ENCODE results near the gene TMPRSS13.
"Not testable (repeated sequence)": the region's sequence is repeated elsewhere in the genome, so short reads cannot be mapped to it uniquely, and the experiment has no call there.

TMPRSS13 gene

DNA sequence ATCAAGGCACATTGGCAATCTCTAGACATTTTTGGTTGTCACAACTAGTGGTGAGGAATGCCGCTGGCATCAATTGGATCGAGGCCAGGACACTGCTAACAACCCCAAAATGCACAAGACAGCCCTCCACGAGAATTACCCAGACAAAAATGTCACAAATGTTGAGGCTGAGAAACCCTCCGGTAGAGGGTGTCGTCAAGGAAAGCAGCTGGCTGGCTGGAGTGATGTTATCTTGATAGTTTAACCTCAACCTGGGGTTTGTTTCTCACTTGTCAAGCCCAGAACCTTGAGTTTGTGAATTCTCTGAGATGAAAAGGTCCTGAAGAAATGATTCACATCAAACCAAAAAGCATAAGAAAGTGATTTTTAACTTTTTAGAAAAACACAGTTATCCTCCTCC, 21.1 kb upstream of the TMPRSS13 start:
- peak in 1 of 2 donors; percentile 34 for DNase-seq

DNA sequence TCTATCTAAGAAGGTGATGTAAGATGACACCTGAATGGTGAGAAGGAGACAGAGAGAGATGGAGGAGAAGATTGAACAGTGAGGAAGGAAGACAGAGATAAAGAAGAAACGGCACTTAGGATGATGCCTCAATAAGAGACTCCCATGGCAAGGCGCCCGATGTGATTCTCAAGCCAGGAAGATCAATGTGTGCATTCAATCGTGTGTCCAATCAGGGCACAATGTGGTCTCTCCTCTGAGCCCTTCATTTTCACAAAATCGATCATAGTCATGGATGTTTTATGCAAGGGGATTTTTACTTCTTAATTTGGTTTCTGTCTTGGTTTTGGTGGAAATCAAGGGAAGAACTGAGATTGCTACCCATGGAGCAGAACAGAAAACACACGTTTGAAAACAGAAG, 19.9 kb upstream of the TMPRSS13 start:
- DNase-seq = no peak

DNA sequence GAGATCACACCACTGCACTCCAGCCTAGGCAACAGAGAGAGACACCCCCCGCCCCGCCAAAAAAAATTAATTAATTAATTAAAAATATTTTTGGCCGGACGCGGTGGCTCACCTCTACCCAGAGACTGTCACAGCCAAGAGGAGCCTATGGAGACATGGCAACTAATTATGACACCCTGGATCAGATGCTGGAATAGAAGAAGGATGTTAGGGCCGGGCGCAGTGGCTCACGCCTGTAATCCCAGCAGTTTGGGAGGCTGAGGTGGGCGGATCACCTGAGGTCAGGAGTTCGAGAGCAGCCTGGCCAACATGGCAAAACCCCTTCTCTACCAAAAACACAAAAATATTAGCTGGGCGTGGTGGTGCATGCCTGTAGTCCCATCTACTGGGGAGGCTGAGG, 19.3 kb upstream of the TMPRSS13 start:
- not testable (repeated sequence) for DNase-seq

DNA sequence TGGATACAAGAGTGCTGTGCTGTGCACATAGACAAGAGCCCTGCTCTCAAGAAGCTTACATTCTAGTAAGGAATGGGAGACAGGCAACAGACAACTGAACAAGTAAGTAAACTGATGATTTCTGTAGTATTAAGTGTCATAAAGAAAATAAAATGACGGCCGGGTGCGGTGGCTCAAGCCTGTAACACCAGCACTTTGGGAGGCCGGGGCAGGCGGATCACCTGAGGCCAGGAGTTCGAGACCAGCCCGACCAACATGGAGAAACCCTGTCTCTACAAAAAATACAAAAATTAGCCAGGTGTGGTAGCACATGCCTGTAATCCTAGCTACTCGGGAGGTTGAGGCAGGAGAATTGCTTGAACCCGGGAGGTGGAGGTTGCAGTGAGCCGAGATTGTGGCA, 18.5 kb upstream of the TMPRSS13 start:
- DNase-seq = not testable (repeated sequence)

DNA sequence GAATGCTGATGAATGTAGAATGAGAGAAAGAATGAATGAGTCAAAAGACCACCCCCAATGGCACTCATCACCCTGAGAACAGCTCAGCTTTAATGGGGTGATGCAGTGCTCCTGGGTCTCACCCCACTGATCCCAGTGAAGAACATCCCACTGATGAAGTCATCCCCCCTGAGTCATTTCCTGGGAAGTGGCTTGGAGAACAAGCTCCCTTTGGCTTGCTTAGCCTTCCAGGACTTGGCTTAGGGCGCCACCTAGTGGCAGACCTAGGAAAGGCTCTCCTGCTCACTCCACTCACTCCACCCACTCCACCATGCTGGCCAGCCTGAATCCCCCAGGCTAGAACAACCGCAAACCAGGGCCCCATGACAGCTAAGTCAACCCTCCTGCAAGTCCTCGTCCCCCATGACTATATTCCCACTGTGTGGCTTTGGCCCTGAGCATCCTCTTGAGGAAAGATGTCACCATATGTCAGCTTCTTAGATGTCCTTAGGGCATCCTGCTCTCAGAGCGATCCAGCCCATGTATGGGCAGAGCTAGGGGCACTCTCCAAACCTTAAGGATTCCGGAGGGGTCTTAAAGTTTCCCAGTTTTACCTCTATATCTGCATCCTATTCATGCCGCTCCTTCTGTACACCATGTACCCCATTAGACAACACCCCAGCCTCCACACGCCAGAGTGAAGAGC, 17.8 kb upstream of the TMPRSS13 start:
- peak; percentile 65 to 72 for DNase-seq

DNA sequence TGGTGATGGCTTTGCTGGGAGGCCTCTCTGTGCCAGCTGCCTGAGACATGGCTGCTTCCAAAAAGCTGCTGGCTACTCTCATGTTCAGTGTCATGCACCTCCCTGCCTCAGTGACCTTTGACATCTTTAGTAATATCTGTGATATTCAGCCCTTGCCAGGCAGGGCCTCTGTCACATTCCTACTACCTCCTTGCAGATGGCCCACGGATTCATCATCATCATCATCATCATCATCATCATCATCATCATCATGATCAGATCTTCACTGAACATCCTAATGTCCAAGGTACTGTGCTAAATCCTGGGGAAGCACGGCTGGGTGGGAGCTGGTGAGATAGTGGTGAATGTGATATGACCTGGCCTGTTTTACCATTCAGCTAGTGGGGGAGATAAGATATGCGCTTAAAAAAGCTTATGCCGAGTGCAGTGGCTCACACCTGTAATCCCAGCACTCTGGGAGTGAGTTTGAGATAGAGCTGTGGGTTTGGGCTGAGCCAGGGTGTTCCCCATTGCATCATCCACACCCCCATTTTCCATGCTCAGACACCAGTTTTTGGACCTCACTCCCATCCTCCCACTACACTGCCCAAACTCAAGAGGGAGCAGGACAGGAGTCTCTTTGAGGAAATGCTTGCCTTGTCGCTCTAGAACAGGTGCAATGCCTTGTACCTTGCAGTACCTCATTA, 17.1 kb upstream of the TMPRSS13 start:
- DNase-seq = no peak

DNA sequence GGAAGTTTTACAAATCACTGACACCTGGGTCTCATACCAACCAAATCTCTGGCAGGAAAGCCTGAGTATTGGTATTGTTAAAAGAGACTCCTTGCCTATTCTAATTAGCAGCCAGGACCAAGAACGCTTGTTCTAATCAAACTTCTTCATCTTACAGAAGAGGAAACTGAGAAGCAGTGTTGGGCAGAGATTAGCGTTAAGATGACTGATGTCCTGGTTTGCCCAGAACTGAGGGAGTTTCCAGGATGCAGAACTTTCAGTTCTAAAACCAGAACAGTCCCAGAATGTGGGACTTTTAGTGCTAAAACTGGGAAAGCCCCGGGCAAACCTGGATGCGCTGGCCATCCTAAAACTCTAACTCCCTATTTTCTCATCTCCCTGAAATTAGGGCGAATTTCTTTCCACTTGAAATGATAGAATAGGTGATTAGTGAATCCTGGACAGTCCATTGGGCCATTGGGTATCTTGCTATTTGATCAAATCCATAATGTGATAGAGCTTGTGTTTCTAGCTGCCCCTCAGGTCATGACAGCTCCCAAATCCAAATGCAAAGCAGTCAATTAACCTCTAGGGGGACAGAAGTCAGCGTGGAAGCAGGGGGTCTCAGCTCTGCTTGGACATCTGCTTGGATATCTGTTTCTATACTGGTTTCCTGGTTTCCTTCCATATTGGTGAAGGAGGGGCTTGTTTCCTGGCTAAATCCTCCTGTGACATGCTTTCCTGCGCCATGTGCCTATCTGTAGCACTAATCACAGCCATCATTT, 16.0 kb upstream of the TMPRSS13 start:
- peak in 1 of 2 donors; percentile 73 for DNase-seq

DNA sequence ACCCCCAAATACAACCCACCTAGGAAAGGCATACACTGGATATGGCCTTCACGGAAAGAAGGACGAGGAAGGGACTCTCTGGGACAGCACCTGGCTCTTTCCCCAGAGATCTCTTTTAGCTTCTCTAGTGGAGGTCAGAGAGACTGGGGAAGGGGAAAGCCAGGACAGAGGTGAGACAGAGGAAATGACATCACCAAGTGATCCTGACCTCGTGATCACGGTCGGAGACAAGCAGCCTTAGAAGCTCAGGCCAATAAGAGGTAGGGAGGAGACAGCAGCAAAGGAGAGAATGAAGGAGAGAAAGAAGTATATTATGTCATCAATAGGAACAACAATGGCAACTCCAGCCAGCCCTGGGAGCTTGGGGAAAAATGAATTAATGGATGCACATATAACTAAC, 15.4 kb upstream of the TMPRSS13 start:
- no peak for DNase-seq

DNA sequence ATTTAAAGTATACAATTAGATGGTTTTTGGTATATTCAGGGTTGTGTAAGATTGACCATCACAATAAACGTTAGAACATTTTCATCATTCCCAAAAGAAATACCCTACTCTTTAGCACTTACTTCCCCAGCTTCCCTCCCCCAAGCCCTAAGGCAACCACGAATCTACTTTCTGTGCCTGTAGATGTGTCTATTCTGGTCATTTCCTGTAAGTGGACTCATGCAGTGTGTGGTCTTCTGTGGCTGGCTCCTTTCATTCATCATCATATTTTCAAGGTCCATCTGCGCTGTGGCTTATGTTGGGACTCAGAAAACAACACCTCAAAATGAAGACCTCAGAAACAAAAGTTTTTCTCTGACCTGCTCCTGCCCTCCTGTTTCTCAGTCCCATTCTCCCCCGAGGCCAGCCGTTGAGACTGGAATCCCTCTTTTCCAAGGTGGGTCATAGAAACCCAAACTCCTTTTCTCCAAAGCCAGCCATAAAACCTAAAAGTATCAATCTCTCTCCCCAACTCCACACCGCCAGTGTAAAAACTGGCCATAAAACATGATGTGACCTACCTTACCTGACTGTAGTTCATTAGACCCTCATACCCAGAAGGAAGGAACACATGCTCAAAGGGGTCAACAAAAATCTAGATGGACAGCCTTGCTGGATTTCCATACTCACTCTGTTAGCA, 12.9 kb upstream of the TMPRSS13 start:
- no peak for DNase-seq

DNA sequence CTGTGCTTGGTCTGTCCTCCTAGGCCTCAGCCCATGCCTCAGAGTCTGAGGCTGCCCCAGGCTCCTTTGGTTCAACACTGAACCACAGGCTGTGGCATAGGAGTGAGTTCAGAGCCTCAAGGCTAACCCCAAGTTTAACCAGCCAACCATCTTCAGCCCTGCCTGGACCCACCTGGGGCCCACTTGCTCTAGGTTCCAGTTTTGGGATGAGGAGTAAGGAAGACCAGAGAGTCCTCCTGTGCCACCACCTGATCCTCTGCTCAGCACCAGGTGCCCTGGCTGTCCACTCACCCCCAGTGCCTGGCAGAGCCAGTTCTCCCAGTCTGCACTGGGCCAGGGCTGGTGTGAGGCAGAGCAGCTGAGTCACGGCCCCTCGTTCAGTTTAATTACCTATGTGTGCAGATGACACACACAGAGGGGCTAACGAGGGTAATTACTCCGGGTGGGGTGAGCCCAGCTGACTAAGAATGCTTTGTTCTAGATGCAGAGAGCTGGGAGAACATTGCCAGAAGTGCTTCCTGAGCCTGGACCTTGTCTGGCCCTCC, 12.0 kb upstream of the TMPRSS13 start:
- no peak for DNase-seq

DNA sequence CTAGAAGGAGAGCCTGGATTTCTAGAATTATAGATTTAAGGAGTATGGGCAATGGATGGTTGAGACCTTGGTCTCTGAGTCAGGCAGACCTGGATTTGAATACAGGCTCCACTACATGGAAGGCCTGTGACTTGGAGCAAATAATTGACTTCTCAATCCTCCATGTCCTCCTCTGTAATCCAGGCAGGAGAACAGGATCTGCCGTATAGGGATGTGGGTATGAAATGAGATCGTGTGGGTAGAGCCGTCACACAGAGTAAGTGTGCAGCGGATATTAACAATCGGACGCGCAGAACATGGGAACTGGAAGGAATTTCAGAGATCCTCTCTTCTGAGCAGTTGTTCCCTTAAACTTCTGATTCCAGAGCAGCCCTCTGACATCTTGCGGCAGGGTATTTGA, 11.5 kb upstream of the TMPRSS13 start:
- DNase-seq = no peak

DNA sequence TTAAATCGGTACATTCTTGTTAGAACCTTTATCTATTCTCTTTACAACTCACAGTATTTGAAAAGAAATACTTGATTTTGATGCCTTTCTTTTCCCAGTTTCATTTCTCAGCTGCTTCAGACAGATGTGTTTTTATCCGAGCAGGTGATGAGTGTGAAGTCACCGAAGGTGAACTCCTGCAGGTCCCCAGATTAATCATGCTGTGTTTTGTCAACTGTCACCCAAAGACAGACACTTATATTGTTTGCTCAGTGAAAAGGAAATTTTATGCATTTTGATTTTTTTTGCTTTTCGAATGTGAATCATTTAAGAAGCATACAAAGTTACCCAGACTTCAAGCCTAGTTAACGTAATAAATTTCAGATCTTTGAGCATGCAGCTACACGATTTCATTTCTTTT, 7.8 kb upstream of the TMPRSS13 start:
- no peak for DNase-seq

DNA sequence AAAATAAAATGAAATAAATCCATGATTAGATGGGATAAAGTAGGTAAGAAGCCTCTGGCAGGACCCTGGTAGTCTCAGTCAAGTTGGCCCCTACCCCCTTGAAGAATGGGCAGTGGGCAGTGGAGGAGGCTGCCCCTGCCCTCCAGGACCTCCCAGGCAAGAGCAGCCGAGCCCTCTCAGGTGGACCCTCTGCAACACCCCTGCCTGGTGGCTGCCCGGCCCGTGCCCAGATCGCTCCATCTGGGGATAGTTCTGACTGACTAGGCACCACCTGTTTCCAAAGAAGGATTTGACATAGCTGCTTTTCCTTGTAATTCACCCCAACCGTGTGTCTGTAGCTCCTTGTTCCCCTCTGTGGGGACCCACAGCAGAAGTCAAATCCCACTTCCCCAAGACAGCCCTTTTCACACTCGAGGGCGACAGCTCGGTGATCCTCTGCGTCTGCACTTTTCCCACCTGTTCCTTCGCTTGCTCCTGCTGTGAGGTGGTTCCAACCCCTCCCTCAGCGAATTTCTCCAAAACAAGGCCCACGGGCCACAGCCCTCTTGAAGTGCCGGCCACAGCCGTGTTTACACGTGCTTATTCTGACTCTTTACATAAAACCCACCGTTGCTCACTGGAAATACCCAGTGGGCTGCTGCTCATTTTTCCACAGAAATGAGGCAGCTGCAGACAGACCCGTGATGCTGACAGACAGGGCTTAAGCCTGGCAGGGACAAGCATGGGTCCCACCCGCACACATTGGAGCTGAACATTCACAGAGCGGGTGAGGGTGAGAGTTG, 5.5 kb upstream of the TMPRSS13 start:
- DNase-seq = no peak

DNA sequence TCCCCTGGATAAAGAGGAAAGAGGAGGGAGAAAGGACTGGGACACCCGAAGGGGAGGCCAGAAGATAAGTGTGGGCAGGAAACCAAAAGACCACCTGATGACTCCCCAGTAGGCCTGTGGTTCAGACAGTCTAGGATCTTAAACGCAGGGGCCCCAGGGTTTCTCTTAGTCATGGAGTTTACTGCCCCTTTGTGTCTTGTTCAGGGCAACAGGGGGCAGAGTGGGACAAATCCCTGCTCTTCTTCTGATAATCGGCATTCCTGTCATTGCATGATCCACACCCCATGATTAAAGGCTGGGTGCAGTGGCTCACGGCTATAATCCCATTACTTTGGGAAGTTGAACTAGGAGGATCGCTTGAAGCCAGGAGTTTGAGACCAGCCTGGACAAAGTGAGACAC, 4.7 kb upstream of the TMPRSS13 start:
- no peak for DNase-seq

DNA sequence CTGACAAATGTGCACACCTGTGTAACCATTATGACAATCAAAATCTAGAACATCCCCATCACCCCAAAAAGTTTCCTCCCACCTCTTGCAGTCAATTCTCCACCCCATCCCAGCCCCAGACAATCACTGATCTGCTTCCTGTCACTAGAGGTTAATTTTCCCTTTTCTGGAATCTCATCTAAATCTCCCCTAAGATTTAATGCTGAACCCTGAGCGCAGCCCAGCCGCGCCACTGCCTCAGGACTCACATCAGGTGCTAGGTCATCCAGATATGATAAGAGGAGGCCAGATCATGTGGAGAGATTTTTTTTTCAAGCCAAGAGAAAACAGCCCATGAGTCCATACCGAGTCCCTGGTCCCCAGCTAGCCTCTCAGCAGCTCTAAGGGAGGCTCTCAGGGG, 4.3 kb upstream of the TMPRSS13 start:
- DNase-seq = no peak

DNA sequence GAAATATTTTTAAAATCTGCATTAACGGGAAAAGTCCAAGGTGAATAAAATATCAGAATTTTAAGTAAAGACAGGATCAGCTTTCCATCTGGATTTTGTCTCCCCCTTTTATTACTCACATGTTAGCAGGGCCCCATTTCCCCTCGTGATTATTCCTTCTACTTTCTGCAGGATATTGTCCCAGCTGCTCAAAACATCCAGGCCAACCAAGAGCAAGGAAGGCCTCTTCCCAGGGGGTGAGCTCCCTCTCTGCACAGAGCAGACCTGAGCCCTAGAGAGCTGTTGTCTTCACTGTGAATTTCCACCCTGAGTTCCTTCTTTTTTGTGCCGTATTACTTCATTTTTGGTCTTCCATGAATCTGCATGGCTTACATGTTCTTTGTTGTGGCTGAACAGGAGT, 3.7 kb upstream of the TMPRSS13 start:
- DNase-seq = no peak

DNA sequence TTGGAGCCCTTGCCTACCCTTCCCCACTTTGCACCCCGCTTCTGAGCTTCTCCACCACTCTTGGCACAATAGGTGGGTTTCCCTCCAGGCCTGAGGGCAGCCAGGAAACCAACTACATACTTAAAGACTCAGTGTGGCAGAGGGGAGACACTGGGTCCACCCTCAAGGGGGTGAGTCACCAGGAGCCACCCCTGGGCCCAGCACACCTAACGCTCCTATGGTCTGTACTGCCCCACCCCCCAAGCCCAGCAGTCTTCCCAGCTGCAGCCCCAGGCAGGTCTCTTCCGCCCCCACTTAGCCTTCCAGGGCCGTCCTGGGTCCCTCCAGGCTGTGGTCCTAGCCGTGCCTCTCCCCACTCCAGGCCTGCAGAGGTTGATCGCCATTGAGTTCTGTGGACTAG, 3.2 kb upstream of the TMPRSS13 start:
- DNase-seq = no peak

DNA sequence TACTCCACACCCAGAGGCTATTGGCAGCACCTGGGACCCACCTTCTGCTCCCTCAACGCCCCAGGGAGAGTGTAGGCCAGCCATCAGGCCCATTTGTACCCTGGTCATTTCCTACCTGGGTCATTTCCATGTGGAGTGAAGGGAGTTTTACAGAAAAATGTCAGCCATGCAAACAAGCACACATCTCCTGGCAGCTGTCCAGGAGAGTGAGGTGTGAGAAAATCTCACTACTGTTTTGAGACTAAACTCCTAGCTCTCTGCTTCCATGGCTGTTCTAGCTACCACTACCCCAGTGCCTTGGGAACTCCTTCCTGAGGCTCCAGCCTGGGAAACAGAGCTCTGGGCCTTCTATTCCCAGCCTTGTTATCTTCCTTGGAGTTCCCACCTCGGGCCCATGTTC, 2.8 kb upstream of the TMPRSS13 start:
- no peak for DNase-seq

DNA sequence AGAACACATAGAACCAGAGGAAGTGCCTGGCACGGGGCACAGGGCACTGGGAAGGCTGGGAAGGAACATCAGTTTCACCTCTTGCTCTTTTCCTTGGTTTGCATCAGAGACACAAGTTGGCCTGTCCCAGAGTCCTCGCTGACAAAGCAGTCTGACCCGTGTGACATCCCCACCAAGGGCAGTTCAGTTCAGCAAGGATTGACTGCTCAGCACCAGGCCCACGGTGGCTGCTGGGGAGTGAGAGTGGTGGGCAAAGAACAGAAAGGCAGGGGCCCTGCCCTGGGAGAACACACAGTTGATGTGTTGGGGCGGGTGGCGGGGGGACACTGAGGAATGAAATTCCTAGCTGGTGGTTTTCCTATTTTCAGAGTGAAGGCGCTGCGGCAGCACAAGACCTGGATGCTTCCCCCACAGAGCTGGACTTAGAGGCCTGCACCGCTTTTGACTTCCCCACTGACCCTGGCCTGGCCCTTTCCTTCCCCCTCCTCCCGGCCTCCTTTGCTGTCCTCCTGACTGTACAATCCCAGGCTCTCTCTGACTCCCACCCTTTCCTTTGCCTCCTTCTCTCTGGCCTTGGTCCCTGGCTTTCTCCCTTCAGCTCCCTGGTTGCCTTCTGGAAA, 2.2 kb upstream of the TMPRSS13 start:
- no peak for DNase-seq

DNA sequence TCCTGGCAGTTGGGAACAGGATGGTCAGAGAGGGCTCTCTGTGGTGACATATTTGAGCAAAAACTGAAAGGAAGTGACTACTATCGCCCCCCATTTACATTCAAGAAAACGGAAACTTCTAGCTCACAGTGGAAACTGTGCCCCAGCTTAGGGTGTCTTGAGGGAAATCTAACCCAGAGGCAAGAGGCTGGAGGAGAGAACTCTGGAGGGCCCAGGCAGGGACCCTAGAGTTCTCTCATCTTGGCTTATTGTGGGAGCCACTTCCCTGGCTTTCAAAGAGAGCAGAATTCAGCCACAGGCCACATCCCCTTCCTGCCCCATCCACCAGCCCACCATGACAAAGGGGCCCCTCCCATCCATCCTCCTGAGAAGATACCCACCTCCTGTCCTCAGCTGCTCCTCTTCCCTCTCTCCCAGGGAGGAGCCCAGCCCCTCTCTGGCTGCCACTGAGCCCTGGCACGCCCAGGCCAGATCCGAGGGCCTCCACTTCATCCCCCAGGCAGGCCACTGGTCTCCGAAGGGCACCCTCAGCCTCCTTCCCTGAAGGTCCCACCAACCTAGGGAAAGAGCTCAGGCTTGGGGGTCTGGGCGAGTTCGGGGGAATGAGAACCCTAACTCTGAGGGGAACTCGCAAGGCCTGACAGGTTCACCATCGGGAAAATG, 1.6 kb upstream of the TMPRSS13 start:
- DNase-seq = peak in 1 of 2 donors; percentile 37

DNA sequence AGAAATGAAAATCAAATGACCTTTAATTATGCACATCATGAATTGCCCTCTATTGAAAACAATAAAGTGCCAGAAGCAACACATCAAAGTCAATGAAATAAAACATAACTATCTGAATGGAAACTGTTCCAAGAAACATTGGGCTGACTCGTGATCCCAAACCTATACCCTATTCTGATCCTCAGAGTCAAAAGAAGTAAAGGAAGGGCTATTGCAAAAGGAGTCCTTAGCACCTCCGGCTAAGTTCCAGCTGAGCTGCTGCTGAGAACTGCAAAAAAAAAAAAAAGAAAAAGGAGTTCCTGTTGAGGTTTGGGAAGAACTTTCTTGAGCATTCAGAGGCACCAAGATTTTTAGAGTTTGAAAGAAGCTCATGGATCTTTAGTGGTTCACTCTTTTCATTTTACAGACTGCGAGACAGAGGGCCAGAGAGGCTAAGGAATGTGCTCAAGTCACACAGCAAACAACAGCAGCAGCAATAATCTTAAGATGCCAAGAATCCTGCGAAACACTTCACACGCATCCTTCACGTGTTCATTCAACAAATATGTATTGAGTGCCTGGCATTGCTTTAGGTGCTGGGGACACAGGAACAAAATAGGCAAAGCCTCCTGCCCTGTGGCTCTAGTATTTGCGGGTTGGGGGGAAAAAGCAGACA, 841 bp upstream of the TMPRSS13 start:
- DNase-seq = no peak
